ENCODE measurements around the gene MAPK10.
"Not testable (repeated sequence)": the region's sequence is repeated elsewhere in the genome, so short reads cannot be mapped to it uniquely, and the experiment has no call there.

The MAPK10 gene

GRCh38 chr4:86031927-86032326 lies 327.9 kb downstream of the MAPK10 start:
- DNase-seq, result no peak

- no peak for DNase-seq
Measured at GRCh38 chr4:86026720-86027119, 333.1 kb downstream of the MAPK10 start.

GRCh38 chr4:86021671-86022070 lies 338.2 kb downstream of the MAPK10 start:
- DNase-seq, result not testable (repeated sequence)

- no peak for DNase-seq
Measured at GRCh38 chr4:86019906-86020305, 339.9 kb downstream of the MAPK10 start.

- no peak for DNase-seq
Measured at GRCh38 chr4:86019362-86019761, 340.5 kb downstream of the MAPK10 start.

GRCh38 chr4:86015412-86016350 lies 344.2 kb downstream of the MAPK10 start:
- no peak for DNase-seq

- DNase-seq, result no peak
Measured at GRCh38 chr4:86014599-86014998, 345.3 kb downstream of the MAPK10 start.

- no peak for DNase-seq
Measured at GRCh38 chr4:86013621-86014020, 346.2 kb downstream of the MAPK10 start.

- DNase-seq, result no peak
Measured at GRCh38 chr4:86011117-86011516, 348.7 kb downstream of the MAPK10 start.

GRCh38 chr4:86007042-86007441 lies 352.8 kb downstream of the MAPK10 start:
- no peak for DNase-seq

GRCh38 chr4:86006057-86006456 lies 353.8 kb downstream of the MAPK10 start:
- no peak for DNase-seq

- no peak for DNase-seq
Measured at GRCh38 chr4:86004030-86004429, 355.8 kb downstream of the MAPK10 start.

GRCh38 chr4:86001591-86001990 lies 358.3 kb downstream of the MAPK10 start:
- no peak for DNase-seq

- no peak for DNase-seq
Measured at GRCh38 chr4:85995361-85995760, 364.5 kb downstream of the MAPK10 start.

GRCh38 chr4:85994576-85994975 lies 365.3 kb downstream of the MAPK10 start:
- no peak for DNase-seq

GRCh38 chr4:85993641-85994040 lies 366.2 kb downstream of the MAPK10 start:
- no peak for DNase-seq

- DNase-seq, result no peak
Measured at GRCh38 chr4:85986266-85986665, 373.6 kb downstream of the MAPK10 start.

GRCh38 chr4:85979276-85979675 lies 380.6 kb downstream of the MAPK10 start:
- DNase-seq, result no peak

GRCh38 chr4:85970535-85970934 lies 389.3 kb downstream of the MAPK10 start:
- no peak for DNase-seq

GRCh38 chr4:85968945-85969819 lies 390.7 kb downstream of the MAPK10 start:
- DNase-seq, result peak in 1 of 2 donors; percentile 25

GRCh38 chr4:85967872-85968271 lies 392.0 kb downstream of the MAPK10 start:
- no peak for DNase-seq

- DNase-seq, result no peak
Measured at GRCh38 chr4:85966373-85966772, 393.5 kb downstream of the MAPK10 start.

- no peak for DNase-seq
Measured at GRCh38 chr4:85965529-85965928, 394.3 kb downstream of the MAPK10 start.

- DNase-seq, result not testable (repeated sequence)
Measured at GRCh38 chr4:85965017-85965416, 394.8 kb downstream of the MAPK10 start.

Data from bone marrow (tissue), 2 donors.